DND-41 (cell line): ENCODE measurements around the gene MYO5C.
A peak's percentile ranks its signal among the peaks of the same experiment; 100 is the strongest.

ENCODE experiments used
- ATAC-seq: fragments of 200-7000 bp; cut with Tn5 transposase; 3 replicates; pipeline ENCODE4 v1.9.1; 2021; ENCODE audit warnings: low read depth; ENCODE audit not compliant: insufficient read depth
- DNase-seq: peaks from one replicate; pipeline ENCODE4 v3.0.0-alpha.2; 2020
- H2AFZ ChIP-seq: 2 replicates; pipeline ENCODE4 v1.6.0; 2012; ENCODE audit warnings: low read depth, low read length
- H3K27ac ChIP-seq: 2 replicates; pipeline ENCODE4 v1.5.1; 2012; ENCODE audit warnings: low read length, inconsistent platforms
- H3K27me3 ChIP-seq: fragments of 200-600 bp; sonication (generic); 2 replicates; pipeline ENCODE4 v1.6.0; 2012; ENCODE audit warnings: low read length, mild to moderate bottlenecking, inconsistent platforms; ENCODE audit not compliant: insufficient read depth, poor library complexity
- H3K36me3 ChIP-seq: 2 replicates; pipeline ENCODE4 v1.5.1; 2012; ENCODE audit warnings: low read length, inconsistent platforms; ENCODE audit not compliant: insufficient read depth
- H3K4me1 ChIP-seq: 2 replicates; pipeline ENCODE4 v1.5.1; 2012; ENCODE audit warnings: mild to moderate bottlenecking, low read length; ENCODE audit not compliant: insufficient read depth
- H3K4me2 ChIP-seq: 2 replicates; pipeline ENCODE4 v1.6.0; 2012; ENCODE audit warnings: mild to moderate bottlenecking, moderate library complexity, low read length, inconsistent platforms; ENCODE audit not compliant: insufficient read depth
- H3K4me3 ChIP-seq, 2 experiments: fragments of 200-600 bp in 1 of 2; shearing (Covaris generic) in 1 of 2; 2 replicates each; pipeline ENCODE4 v1.5.1; 2012 to 2016; ENCODE audit warnings: inconsistent platforms in 2 of 2, low read length in 2 of 2, mild to moderate bottlenecking in 2 of 2, low read depth in 1 of 2, moderate library complexity in 1 of 2
- H3K79me2 ChIP-seq: 2 replicates; pipeline ENCODE4 v1.6.0; 2012; ENCODE audit warnings: low read length, inconsistent platforms; ENCODE audit not compliant: insufficient read depth
- H3K9ac ChIP-seq: 2 replicates; pipeline ENCODE4 v1.6.0; 2012; ENCODE audit warnings: low read depth, mild to moderate bottlenecking, inconsistent platforms, low read length, moderate library complexity
- H3K9me3 ChIP-seq: 2 replicates; pipeline ENCODE4 v1.5.1; 2012; ENCODE audit warnings: low read length, moderate library complexity, mild to moderate bottlenecking, inconsistent platforms; ENCODE audit not compliant: insufficient read depth, severe bottlenecking
- H4K20me1 ChIP-seq: 2 replicates; pipeline ENCODE4 v1.6.0; 2012; ENCODE audit warnings: low read length; ENCODE audit not compliant: insufficient read depth
- EZH2 ChIP-seq: IDR thresholded peaks from 3 replicates; pipeline ENCODE4 v1.6.1; 2012; ENCODE audit warnings: borderline replicate concordance, low read depth, mild to moderate bottlenecking, moderate library complexity, low read length, inconsistent platforms; ENCODE audit not compliant: severe bottlenecking
- TF ChIP-seq, protein P1 (sequence below): IDR thresholded peaks from 2 replicates; pipeline ENCODE4 v1.5.1; 2012; ENCODE audit warnings: borderline replicate concordance, low read length, moderate library complexity, mild to moderate bottlenecking; ENCODE audit not compliant: poor library complexity, severe bottlenecking; ENCODE audit errors: extremely low read depth

Gene MYO5C

DNA sequence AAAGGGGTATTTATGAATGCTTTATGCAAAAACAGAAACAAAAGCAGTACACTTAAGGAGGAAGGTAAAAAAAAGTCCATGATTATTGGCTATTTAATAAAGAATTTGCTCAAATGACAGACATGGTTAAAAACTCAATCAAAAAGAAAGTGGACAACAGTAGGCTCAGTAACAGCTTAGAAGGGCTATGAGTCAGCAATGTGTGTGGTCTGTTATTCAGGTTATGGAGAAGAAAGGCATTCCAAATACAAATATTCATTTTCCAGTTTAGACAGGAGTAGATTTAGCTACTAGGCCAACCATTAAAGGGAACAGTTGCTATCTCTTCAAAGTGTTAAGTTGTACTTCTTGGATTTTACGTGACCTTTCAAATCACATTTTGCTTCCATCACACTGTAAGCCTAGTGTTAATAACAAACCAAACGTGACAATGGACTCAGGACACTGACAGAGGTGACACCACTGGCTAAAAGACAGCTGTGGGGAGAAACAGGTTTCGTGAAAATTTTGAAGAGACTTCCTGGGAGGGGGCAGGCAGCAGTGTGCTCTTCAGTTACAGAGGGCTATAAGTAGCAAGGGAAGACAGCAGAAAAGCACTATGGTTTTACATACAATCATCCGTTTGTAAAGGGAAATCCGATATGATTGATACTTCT, 41.7 kb upstream of the MYO5C start:
- ATAC-seq (no peak), DNase-seq (no peak)
- no peaks in the 10 kb centered on the region for H3K27me3 ChIP-seq
- no peaks in the 10 kb centered on the region for H3K4me1 ChIP-seq
- no peak overlapping the region for H3K9ac ChIP-seq
- no peak overlapping the region for H3K4me2 ChIP-seq
- TF ChIP-seq EZH2: no peak
- TF ChIP-seq, protein P1, sequence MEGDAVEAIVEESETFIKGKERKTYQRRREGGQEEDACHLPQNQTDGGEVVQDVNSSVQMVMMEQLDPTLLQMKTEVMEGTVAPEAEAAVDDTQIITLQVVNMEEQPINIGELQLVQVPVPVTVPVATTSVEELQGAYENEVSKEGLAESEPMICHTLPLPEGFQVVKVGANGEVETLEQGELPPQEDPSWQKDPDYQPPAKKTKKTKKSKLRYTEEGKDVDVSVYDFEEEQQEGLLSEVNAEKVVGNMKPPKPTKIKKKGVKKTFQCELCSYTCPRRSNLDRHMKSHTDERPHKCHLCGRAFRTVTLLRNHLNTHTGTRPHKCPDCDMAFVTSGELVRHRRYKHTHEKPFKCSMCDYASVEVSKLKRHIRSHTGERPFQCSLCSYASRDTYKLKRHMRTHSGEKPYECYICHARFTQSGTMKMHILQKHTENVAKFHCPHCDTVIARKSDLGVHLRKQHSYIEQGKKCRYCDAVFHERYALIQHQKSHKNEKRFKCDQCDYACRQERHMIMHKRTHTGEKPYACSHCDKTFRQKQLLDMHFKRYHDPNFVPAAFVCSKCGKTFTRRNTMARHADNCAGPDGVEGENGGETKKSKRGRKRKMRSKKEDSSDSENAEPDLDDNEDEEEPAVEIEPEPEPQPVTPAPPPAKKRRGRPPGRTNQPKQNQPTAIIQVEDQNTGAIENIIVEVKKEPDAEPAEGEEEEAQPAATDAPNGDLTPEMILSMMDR: no peak
- no peak overlapping the region for H3K4me3 ChIP-seq
- H2AFZ ChIP-seq: no peak overlapping the region
- H3K9me3 ChIP-seq: no peaks in the 10 kb centered on the region
- no peaks in the 10 kb centered on the region for H3K79me2 ChIP-seq
- H3K36me3 ChIP-seq: peaks cover 9% of the 10 kb centered on the region
- no peak overlapping the region for H3K27ac ChIP-seq
- H4K20me1 ChIP-seq: no peaks in the 10 kb centered on the region

DNA sequence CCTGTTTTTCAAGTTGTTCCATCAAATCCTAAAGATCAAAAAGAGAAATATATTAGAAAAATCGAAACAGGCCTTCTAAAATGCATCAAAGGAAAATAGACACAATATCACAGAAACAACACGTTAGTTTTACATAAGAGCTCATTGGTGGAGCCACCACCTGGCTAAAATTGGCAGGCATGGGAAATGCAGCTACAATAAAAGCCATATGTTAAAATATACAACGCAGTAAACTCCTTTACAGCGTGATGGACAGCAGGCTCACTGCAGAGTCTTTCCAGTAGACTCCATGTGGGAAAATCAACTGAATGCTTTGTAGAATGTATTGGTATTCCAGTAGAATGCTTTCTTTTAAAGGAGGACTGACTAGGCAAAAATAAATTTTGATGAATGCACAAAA, 40.9 kb upstream of the MYO5C start:
- no peak for TF ChIP-seq EZH2
- TF ChIP-seq, protein P1: peak; percentile 16
- Histone ChIP-seq H3K79me2 (no peaks in the 10 kb centered on the region), H4K20me1 (no peaks in the 10 kb centered on the region), H3K9me3 (no peaks in the 10 kb centered on the region), H3K27ac (no peak overlapping the region), H3K36me3 (peaks cover 9% of the 10 kb centered on the region), H3K4me1 (peaks cover 7% of the 10 kb centered on the region), H3K27me3 (no peaks in the 10 kb centered on the region), H3K4me2 (no peak overlapping the region), H3K4me3 (no peak overlapping the region), H2AFZ (no peak overlapping the region), H3K9ac (no peak overlapping the region)
- no peak for DNase-seq
- no peak for ATAC-seq

DNA sequence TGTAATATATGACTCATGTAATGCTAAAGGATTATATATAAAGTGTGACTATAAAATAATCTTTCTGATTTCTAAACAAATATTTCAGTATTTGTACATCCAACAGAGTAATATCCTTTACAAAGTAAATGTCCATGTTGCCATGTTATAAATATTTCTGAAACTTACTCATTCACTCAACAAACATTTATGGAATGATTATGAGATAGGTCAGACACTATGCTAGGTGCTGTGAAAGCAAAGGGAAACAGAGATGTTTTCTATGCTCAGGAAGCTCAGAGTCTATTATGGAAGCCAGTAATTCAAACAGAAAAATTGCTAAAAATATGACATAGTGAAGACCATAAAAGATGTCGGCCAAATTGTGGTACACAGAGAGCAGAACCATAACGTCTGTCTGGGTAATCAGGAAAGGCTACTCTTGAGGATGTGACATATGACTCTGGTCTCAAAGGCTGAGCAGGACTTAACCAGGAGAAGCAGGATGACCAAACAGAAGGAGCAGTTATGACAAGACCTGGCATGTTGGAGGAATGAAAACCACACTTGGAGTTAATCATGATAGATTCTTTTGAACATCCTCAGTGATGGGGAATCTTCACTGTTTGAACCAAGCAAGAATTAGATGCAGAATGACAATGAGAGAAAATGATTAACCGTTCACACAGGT, 39.0 kb upstream of the MYO5C start:
- H3K4me1 ChIP-seq: peaks cover 11% of the 10 kb centered on the region
- H3K79me2 ChIP-seq: no peaks in the 10 kb centered on the region
- ATAC-seq (no peak), DNase-seq (no peak)
- TF ChIP-seq EZH2: no peak
- TF ChIP-seq, protein P1: no peak
- no peak overlapping the region for H3K9ac ChIP-seq
- no peaks in the 10 kb centered on the region for H3K27me3 ChIP-seq
- H3K36me3 ChIP-seq: peaks cover 6% of the 10 kb centered on the region
- no peaks in the 10 kb centered on the region for H4K20me1 ChIP-seq
- no peaks in the 10 kb centered on the region for H3K9me3 ChIP-seq
- no peak overlapping the region for H3K4me2 ChIP-seq
- no peak overlapping the region for H3K4me3 ChIP-seq
- no peak overlapping the region for H2AFZ ChIP-seq
- H3K27ac ChIP-seq: no peak overlapping the region
